ENCODE data around the gene FGFRL1.

The FGFRL1 gene

DNA sequence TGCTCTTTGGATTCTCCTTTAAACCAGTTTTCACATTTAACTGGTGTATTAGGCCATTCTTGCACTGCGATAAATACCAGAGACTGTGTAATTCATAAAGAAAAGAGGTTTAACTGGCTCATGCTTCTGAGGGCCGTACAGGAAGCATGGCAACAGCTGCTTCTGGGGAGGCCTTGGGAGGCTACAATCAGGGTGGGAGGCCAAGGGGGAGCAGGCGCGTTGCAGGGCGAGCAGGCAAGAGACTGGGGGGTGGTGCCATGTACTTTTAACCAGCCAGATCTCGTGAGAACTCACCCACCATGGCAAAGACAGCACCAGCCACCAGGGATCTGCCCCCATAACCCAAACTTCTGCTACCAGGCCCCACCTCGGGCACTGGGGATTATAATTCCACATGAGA, 63.8 kb downstream of the FGFRL1 start:
- no peak for DNase-seq (ENCODE audit: low read depth)

DNA sequence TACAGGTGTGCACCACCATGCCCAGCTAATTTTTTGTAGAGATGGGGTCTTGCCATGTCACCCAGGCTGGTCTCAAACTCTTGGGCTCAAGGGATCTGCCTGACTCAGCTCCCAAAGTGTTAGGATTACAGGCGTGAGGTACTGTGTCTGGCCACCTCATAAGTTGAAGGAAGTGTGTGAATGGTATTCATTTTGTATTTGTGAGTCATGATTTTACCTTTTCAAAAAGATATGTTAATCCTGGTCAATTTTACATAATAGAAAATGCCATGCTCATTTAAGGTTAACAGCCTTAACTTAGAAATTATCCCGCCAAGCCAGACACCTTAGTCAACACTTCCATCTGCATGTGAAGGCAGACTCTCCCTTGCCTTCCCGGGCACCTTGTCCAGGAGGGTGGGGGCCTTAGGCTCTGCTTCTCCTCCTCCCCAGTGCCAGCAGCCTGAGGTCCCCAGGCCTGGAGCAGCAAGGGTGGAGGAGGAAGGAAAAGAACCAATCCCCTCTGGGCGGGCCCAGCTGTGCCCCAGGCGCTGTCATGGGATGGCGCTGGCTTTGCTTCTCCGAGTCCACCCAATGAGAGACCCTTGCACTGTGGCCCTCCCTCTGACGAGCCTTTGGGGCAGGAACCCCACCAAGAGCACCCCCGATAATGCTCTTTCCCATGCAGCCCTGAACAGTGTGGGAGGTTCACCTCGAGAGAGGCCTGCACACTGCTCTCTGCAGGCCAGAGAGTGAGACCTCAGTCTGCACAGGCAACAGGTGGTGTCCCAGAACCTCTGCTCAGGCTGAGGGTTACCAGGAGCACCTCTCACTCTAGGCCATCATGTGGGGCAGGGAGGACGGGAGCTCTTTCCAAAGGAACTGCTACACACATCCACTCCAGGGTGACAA, 64.6 kb downstream of the FGFRL1 start:
- no peak for DNase-seq (ENCODE audit: low read depth)

Measured in activated T-cell treated with anti-CD3 and anti-CD28 coated beads for 1 hour (primary cell).